Mucosa of gallbladder (tissue), 1 donor: ENCODE results near the gene KHK. TPM values are rescaled to one million over a fixed set of nuclear protein-coding genes. Genes with fewer than 3 reads are reported as not detected.

Experiments
- DNase-seq: peaks from one replicate; pipeline ENCODE4 v3.0.0-alpha.2; 2020; ENCODE audit warnings: low spot score
- total RNA-seq: library from RNA; stranded (reverse); gene quantifications from one replicate; pipeline ENCODE4 v1.2.1, GENCODE V29; 2021
- donor health status: DM: no; HTN: no; CAD: no.

Gene KHK
- total RNA-seq, 1 donor from 2014 or later = 6.1 TPM

DNA sequence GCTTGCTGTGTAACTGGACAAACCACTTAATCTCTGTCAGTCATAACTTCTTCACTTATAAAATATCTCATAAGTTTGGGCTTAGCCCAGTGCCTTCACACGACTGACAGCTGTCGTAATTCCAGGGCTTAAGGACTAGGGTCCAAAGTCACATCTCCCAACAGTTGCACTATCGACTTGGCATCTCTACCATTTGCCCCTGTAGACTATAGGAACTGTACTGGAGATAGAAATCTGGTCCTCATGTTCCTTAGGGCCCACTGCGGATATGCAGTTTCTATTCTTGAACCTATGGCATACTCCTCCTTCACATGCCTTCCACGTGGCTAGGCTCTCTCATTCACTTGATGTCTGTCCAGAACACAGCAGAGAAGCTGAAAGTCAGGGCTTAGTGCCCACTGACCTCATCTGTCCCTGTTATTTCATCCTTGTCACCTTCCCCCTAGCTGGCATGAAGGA, 39.7 kb downstream of the KHK start:
- DNase-seq = no peak

- DNase-seq = no peak
Measured at GRCh38 chr2:27127883-27128667, 41.5 kb downstream of the KHK start.

- DNase-seq = no peak
Measured at GRCh38 chr2:27128668-27129571, 42.3 kb downstream of the KHK start.

GRCh38 chr2:27130396-27130795, 43.8 kb downstream of the KHK start:
- no peak for DNase-seq

- DNase-seq = no peak
Measured at GRCh38 chr2:27131429-27131828, 44.9 kb downstream of the KHK start.

GRCh38 chr2:27133195-27133875, 46.8 kb downstream of the KHK start:
- no peak for DNase-seq

DNA sequence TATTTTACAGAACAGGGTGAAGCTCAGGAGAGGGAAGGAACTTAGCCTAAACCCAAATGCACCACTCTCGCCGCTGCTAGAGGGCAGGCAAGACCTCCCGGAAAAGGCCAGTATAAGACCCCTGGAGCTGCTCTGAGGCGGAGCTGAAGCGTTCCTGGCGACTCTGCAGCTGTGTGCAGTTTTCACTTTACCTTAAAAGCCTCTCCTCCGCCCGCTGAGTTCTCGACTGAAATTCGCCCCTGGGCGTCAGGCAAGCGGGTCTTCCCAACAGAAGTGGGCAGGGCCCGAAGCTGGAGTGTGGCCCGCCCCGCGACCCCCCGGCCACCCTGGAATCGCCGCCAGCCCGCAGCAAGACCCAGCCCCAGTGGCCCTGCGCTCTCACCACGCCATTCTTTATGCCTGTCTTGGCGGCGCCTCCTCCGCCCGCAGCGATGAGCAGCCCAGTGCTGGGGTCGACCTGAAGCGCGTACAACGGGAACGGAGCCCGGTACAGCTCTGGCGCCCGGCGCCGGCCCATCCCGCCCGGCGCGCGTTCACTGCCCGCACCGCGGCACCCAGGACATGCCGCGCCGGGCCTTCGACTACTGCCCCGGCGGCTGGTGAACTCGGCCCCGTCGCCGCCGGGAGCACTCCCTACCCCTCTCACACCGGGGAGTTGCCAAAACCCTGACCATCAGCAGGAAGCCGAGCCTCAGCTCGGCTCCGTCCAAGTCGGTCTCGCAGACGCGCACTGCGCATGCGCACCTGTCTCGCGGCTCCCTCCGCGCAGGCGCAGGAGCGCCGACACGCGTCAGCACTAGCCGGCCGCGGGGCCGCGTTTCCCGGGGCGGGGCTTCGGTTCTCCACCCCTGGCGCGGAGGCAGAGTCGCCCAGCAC, 47.6 kb downstream of the KHK start, which contains the start of gene PREB:
PREB (minus strand) TSS at position 732 of the 876 bp plus-strand sequence; CDS start at position 517, 215 bp downstream.
- DNase-seq = peak; percentile 97

DNA sequence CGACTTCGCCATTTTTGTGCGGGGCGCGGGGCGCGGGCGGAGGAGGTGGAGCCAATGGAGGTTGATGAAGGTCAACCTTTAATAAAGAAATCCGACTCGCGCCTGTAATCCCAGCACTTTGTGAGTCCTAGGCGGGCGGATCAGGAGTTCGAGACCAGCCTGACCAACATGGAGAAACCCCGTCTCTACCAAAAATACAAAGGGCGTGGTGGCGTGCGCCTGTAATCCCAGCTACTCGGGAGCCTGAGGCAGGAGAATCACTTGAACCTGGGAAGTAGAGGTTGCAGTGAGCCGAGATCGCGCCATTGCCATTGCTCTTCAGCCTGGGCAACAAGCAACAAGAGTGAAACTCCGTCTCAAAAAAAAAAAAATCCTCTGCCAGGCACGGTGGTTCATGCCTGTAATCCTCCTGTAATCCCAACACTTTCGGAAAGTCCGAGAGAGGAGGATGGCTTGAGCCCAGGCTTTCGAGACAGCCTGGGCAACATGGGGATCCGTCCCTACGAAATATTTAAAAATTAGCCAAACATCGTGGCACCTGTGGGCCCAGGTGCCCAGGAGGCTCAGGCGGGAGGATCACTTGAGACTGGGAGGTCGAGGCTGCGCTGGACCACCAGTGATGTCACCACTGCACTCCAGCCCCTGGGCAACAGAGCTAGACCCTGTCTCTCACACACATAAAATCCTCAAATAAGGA, 48.4 kb downstream of the KHK start:
- DNase-seq = no peak

DNA sequence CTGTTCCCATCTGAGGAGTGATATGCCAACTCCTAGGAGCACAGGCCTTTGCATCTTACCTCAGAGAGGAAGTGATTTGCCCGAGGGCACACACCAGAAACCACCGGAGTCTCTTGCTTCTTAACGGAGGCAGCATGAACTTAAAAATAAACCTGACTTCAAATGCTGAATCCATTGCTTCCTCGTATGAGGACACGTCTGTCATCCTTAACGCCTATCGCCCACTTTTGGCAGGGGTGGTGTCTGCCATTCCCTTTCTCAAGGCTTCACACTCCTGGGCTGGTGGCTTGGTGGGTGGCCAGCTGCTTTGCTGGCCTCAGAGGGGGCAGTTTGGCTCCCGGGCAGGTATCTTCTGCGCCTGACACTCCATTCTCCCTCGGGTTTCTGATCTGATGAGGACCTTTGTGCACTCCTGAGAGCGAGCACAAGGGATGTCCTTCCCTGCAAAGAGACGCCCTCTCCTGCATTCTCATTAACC, 48.9 kb downstream of the KHK start:
- no peak for DNase-seq

- DNase-seq = no peak
Measured at GRCh38 chr2:27136751-27137150, 50.2 kb downstream of the KHK start.

DNA sequence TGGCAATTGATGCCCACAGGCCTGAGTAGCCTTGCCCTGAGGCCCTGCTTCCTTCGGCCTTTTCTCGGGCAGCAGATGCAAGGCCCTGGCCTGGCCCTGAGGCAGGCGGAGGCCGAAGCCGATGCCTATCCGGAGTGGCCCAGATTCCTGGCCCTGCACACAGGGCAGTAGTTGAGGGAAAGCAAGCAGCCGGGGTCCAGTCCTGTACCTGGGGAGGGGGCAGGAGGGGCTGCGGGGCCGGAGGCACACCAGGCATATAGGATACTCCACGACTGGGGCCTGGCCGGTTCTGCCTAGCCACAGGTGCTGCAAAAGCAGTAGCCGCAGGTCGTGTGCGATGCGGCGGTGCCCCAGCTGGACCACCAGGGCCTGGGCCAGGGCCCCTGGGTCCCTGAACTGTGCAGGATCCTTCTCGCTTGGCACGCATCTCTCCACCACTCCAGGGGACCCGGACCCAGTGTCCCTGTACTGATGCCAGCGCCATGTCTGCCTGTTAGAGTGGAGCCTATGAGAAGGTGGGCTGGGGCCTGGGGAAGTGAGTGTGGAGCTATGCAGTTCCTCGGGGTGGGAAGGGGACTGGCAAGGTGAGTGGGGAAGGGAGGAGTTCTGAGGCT, 50.9 kb downstream of the KHK start:
- no peak for DNase-seq

- DNase-seq = no peak
Measured at GRCh38 chr2:27138111-27138510, 51.5 kb downstream of the KHK start.

DNA sequence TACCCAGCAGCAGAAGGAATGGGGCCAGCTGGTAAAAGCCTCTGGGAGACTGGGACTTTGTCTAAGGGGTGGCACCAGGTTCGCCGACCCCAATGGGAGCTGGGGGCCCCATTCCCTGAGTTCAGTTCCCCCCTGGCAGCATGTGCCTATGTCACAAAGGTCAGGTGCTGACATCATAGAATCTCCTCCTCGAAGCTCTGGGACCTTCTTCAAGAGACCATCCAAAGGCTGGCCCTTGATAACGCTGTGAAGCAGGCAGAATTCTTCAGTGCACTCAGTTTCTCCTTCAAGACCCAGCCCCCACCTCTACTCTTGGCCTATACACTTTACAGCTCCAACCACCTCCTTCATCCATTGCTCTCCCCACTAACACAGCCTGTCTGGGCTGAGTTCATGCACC, 52.7 kb downstream of the KHK start, which contains the start of gene PRR30:
PRR30 (minus strand) TSS at position 101 of the 400 bp plus-strand sequence. CDS start 1,081 bp downstream, outside the sequence.
- DNase-seq = no peak

DNA sequence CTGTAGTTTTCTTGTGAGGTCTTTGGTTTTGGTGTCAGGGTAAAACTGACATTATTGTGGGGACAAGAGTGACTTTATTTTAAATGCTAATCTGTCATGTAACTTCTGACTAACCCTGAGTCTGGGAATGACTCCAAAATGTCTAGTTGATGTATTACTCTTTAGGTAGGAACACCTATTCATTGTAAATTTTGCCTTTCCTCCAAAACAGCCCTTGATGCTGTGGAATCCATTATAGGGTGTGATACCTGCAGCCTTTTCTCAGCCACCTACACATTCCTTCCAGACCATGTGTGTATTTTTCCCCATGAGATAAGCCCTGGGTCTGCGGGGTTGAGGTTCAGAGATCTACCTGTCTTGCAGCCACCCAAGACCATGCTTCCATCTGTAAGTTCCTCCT, 56.7 kb downstream of the KHK start:
- DNase-seq = no peak

DNA sequence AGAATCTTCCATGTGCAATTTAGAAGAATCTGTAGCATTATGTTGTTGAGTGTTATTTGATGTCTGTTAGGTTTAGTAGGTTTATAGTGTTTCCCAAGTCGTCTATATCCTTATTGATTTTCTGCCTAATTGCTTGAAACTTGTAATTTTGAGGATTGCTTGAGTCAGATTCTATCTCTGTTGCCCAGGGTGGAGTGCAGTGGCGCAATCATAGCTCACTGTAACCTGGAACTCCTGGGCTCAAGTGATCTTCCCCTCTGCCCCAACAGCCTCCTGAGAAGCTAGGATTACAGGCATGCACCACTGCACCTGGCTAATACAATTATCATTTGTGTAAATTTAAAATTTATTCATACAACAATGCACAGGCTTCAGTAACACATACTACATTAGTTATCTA, 59.1 kb downstream of the KHK start:
- no peak for DNase-seq

DNA sequence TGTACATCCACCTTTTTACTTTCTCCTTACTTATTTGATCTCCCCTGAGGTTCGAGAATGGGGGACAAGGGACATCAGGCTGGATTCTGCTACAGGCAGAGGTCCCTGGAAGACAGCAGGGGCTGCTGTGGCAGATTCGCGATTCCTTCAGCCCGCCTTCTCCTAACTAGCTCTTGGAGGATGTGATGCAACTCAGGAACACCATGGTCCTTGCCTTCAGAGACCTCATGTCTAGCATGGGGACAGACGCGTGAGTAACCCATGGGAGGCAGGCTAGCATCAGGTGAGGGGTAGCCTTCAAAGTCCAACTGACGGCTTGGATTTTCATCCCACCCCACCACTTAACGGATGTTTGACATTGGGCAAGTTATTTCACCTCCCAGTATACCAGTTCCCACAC, 61.4 kb downstream of the KHK start:
- no peak for DNase-seq

DNA sequence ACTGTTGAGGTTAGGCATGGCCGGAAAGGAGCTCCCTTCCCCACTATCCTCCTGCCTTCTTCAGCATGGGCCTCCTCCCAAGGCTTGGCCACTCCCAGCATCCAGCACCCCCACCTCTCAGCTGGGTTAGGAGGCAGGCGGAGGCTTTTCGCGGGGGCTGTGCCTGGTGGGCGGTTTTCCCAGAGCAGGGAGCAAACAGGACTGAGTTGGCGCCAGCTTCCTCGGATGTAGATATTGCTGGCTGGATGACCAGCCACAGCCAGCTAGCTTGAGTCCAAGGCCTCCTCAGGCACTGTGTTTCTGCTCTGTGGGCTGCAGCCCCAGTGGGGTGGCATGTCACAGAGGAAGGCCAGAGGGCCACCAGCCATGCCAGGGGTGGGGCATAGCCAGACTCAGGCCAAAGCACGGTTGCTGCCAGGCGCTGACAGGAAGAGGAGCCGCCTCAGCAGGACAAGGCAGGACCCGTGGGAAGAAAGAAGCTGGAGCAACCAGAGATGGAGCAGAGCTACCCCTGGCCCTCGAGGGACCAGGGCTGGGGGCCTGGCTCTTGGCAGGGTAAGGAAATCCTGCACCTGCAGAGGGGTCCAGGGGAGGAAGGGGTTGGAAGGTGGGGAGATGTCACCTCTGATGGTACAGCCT, 62.3 kb downstream of the KHK start, which contains the start of gene TCF23:
TCF23 (plus strand) TSS at position 204 of the 639 bp plus-strand sequence; CDS start at position 334, 130 bp downstream.
- no peak for DNase-seq

GRCh38 chr2:27149570-27150405, 63.2 kb downstream of the KHK start:
- DNase-seq = no peak
